Heart right ventricle (tissue), 16 donors: ENCODE data around the gene PEAK3. TPM values are rescaled to one million over a fixed set of nuclear protein-coding genes. Genes with fewer than 3 reads are reported as not detected.

Source experiments
- ATAC-seq, 8 donors: fragments of 200-7000 bp; cut with Tn5 transposase; one replicate each; pipeline ENCODE4 v1.9.1; 2020; ENCODE audit warnings: mild to moderate bottlenecking in 8 of 8, moderate library complexity in 8 of 8, moderate number of reproducible peaks in 1 of 8
- DNase-seq, 2 donors: peaks; one replicate each; pipeline ENCODE4 v3.0.0-alpha.2; 2020
- H3K27ac ChIP-seq, 10 donors: fragments of 200-600 bp; sonication (generic) in 2 of 10; one replicate each; pipeline versions ENCODE4 v1.5.0 to v1.8.0; 2020 to 2022; ENCODE audit warnings: mild to moderate bottlenecking in 3 of 10
- H3K27me3 ChIP-seq, 7 donors: fragments of 200-600 bp; one replicate each; pipeline ENCODE4 v1.8.0; 2021 to 2022; ENCODE audit warnings: mild to moderate bottlenecking in 2 of 7
- H3K36me3 ChIP-seq, 9 donors: fragments of 200-600 bp; sonication (generic) in 1 of 9; one replicate each; pipeline versions ENCODE4 v1.5.0 to v1.8.0; 2020 to 2022; ENCODE audit warnings: mild to moderate bottlenecking in 2 of 9
- H3K4me1 ChIP-seq, 9 donors: fragments of 200-600 bp; sonication (generic) in 1 of 9; one replicate each; pipeline versions ENCODE4 v1.5.0 to v1.8.0; 2020 to 2022; ENCODE audit warnings: mild to moderate bottlenecking in 4 of 9
- H3K4me3 ChIP-seq, 10 donors: fragments of 200-600 bp; sonication (generic) in 2 of 10; one replicate each; pipeline versions ENCODE4 v1.5.0 to v1.8.0; 2020 to 2022; ENCODE audit warnings: mild to moderate bottlenecking in 7 of 10, moderate library complexity in 2 of 10
- H3K9me3 ChIP-seq, 11 donors: fragments of 200-600 bp in 10 of 11; sonication (generic) in 2 of 11; one replicate each; pipeline versions ENCODE4 v1.5.0 to v1.8.0; 2013 to 2022; ENCODE audit warnings: mild to moderate bottlenecking in 2 of 11, control low read depth in 1 of 11, moderate library complexity in 1 of 11
- CTCF ChIP-seq, 9 donors: fragments of 200-600 bp; sonication (generic) in 2 of 9; IDR thresholded peaks; one replicate each; pipeline versions ENCODE4 v1.5.0 to v1.8.0; 2021 to 2022; ENCODE audit warnings: antibody characterized with exemption in 9 of 9, mild to moderate bottlenecking in 5 of 9, moderate library complexity in 1 of 9
- WGBS, 2 donors: extraction: QIAGEN DNeasy Blood & Tissue Kit; methylation state at CpG; one replicate each; pipeline ENCODE4 v1.1.7; 2013; ENCODE audit warnings: inconsistent platforms in 1 of 2; 5-methylcytosine and 5-hydroxymethylcytosine counted together
- intact Hi-C, 10 donors: fragments of 100-400 bp; cut with DNase I; formaldehyde crosslinking; loops; one replicate each; pipeline versions ENCODE4 v1.11.1 to v1.14.2; 2022
- polyA plus RNA-seq, 2 donors: library from polyadenylated mRNA; stranded (reverse); fragments of 200-250 nt; gene quantifications; one replicate each; pipeline ENCODE4 v1.2.3, GENCODE V29; 2013
- total RNA-seq, 10 donors: library from RNA; stranded (reverse); fragmentation: NEBNext Ultra II Directional in 3 of 10; extraction: Animal tissue kit (Norgen Biotek cat#: 25700) in 3 of 10; gene quantifications; one replicate each; pipeline versions ENCODE4 v1.2.1 to v1.2.4, GENCODE V29; 2021 to 2023
- donor health status: Arrhythmogenic right ventricular cardiomyopathy.
- donor health status: ischemic (EF 13 %, LVEDD 7.1; RV severe dilation, severe dysfunction).
- donor health status: healthy with polysubstance abuse.
- donor health status: DM: no; HTN: yes; CAD: no.
- donor health status: DM: no; HTN: no; CAD: no.
- donor health status: ischemic (EF 25% LVEDD 6.9; RV normal size, moderate dysfunction).
- donor health status: ischemic (EF 25% LVEDD 5.7; RV mildly dilated, moderate dysfunction).
- donor health status: healthy.
- donor health status: DM: yes; HTN: yes; CAD: no.
- donor health status: Ischemic cardiomyopathy.
- donor health status: ischemic (EF 35%, LVEDD 5.7; RV mildly dilated, moderate dysfunction).
- donor health status: nonischemic (EF 11% LVEDD 7.7; RV severe dilation, severe dysfunction).
- donor health status: DM: yes; HTN: yes; CAD: no.
- donor health status: PGD.
- donor health status: ischemic (EF 29% LVEDD 5.4; RV normal size, mild dysfunction).
- donor health status: nonischemic (EF 23%, LVEDD 6.1; RV moderate dilation, normal function).

The PEAK3 gene
- total and polyA plus RNA-seq, 12 donors = 0.11 to 1.1 (median 0.19) TPM

GRCh38 chr19:2273356-2274184, 8.4 kb downstream of the PEAK3 start:
- Histone ChIP-seq H3K27me3 (no peaks in the 10 kb centered on the region), H3K4me1 (peaks cover 19 to 59% (median 49%) of the 10 kb centered on the region in 9 donors), H3K36me3 (peaks cover 0 to 56% (median 14%) of the 10 kb centered on the region in 9 donors), H3K27ac (peak overlapping the region in 9 of 10 donors; percentile 13 to 100 (median 73)), H3K9me3 (no peaks in the 10 kb centered on the region), H3K4me3 (peak overlapping the region in 8 of 10 donors; percentile 12 to 100 (median 68))
- WGBS, 2 donors = 12 to 13% methylated on average over 44 to 45 of the region's 45 CpGs
- ATAC-seq (peak in 7 of 8 donors; percentile 5 to 27 (median 20)), DNase-seq (peak; percentile 71 to 82)
- intact Hi-C loops = loop anchor here (1.0 to 10.0 kb wide), 12 partner anchors 34 to 121 kb away; partner anchors contain the start of genes PLEKHJ1 (in 8 of the 10), SF3A2 (in 8 of the 10) and AP3D1 (in 2 of the 10)
- TF ChIP-seq CTCF (IDR thresholded peaks at IDR 0.05) = peak in 8 of 9 donors; percentile 95 to 98 (median 97)

GRCh38 chr19:2271234-2272103, 10.5 kb downstream of the PEAK3 start:
- Histone ChIP-seq H3K4me3 (peak overlapping the region; percentile 89 to 100 (median 100)), H3K9me3 (no peaks in the 10 kb centered on the region), H3K27me3 (no peaks in the 10 kb centered on the region), H3K36me3 (peaks cover 0 to 41% (median 14%) of the 10 kb centered on the region in 9 donors), H3K4me1 (peaks cover 19 to 77% (median 54%) of the 10 kb centered on the region in 9 donors), H3K27ac (peak overlapping the region; percentile 94 to 100 (median 99))
- intact Hi-C loops = loop anchor here (2.0 to 10.0 kb wide), 9 partner anchors 34 to 123 kb away; partner anchors contain the start of genes PLEKHJ1 (in 6 of the 10), SF3A2 (in 6 of the 10) and AP3D1 (in 2 of the 10)
- WGBS, 2 donors = 27% methylated on average over 43 of the region's 43 CpGs
- ATAC-seq = no peak
- no peak for DNase-seq
- no peak for TF ChIP-seq CTCF (IDR thresholded peaks at IDR 0.05)

- peak; percentile 47 to 64 (median 52) for ATAC-seq
- intact Hi-C loops = loop anchor here in 9 of 10 donors (2.0 to 10.0 kb wide), 8 partner anchors 33 to 124 kb away; partner anchors contain the start of genes PLEKHJ1 (in 3 of the 9), SF3A2 (in 3 of the 9) and AP3D1 (in 2 of the 9)
- 0 to 1% methylated on average over 78 to 88 of the region's 88 CpGs for WGBS, 2 donors
- H3K4me1 ChIP-seq = peaks cover 19 to 77% (median 52%) of the 10 kb centered on the region in 9 donors
- H3K4me3 ChIP-seq = peak overlapping the region; percentile 89 to 100 (median 100)
- H3K27ac ChIP-seq = peak overlapping the region; percentile 94 to 100 (median 99)
- TF ChIP-seq CTCF (IDR thresholded peaks at IDR 0.05) = no peak
- H3K36me3 ChIP-seq = peaks cover 0 to 35% (median 14%) of the 10 kb centered on the region in 9 donors
- peak; percentile 88 to 89 for DNase-seq
- H3K9me3 ChIP-seq = no peaks in the 10 kb centered on the region
- H3K27me3 ChIP-seq = no peaks in the 10 kb centered on the region
Observed at GRCh38 chr19:2270423-2271233, 11.3 kb downstream of the PEAK3 start.
